ENCODE measurements around the gene WSCD2.

DNA sequence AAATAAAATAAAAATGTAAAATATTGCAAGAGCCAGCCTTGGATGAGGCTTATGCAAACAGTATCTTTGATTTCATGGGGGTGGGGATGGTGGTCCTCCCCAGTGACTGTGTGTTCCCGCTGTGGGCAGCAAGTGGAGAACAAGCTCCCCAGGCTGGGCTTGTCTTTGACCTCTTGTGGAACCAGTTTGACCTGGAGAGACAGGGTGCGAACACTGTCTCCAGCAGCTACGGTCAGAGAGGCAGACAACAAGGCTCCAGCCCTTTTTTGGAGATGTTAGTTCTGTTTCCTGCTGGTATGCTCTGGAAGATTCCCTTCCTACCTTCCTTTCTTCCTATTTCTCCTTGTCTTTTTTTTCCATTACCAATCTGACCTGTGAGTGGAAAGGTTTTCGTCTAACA lies 21.8 kb upstream of the WSCD2 start:
- TF ChIP-seq, protein P1, sequence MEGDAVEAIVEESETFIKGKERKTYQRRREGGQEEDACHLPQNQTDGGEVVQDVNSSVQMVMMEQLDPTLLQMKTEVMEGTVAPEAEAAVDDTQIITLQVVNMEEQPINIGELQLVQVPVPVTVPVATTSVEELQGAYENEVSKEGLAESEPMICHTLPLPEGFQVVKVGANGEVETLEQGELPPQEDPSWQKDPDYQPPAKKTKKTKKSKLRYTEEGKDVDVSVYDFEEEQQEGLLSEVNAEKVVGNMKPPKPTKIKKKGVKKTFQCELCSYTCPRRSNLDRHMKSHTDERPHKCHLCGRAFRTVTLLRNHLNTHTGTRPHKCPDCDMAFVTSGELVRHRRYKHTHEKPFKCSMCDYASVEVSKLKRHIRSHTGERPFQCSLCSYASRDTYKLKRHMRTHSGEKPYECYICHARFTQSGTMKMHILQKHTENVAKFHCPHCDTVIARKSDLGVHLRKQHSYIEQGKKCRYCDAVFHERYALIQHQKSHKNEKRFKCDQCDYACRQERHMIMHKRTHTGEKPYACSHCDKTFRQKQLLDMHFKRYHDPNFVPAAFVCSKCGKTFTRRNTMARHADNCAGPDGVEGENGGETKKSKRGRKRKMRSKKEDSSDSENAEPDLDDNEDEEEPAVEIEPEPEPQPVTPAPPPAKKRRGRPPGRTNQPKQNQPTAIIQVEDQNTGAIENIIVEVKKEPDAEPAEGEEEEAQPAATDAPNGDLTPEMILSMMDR (IDR thresholded peaks at IDR 0.05) = no peak
- no peak for TF ChIP-seq POLR2AphosphoS5 (IDR thresholded peaks at IDR 0.05; ENCODE audit: insufficient read depth in 1 of 2, low read depth in 1 of 2)
- TF ChIP-seq POLR2A (IDR thresholded peaks at IDR 0.05) = no peak

All from vagina (tissue), 2 donors.